HG03457 (cell line): ENCODE data around the gene TMEM178B.

Experiments
- ATAC-seq: cut with Tn5 transposase; IDR thresholded peaks from one replicate; pipeline ENCODE4 v1.9.1; 2021; ENCODE audit warnings: moderate number of reproducible peaks; ENCODE audit not compliant: unreplicated experiment

Gene TMEM178B

DNA sequence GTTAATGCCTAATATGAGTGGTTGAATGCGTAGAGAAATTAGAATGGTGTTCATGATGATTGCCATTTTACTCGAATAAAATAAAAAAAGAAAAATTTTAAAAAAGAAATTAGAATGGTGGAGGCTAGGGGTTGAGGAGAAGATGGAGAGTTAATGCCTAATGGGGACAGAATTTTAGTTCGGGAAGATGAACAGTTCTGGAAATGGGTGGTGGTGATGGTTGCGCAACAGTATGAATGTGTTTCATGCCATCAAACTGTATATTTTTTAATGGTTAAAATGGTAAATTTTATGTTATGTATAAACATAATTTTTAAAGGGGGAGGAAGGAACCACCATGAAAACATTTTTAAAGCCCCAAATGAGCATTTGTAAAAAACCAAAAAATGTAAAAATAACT, 337.3 kb downstream of the TMEM178B start:
- ATAC-seq: no peak

GRCh38 chr7:141415999-141416398, 342.1 kb downstream of the TMEM178B start:
- ATAC-seq: no peak

GRCh38 chr7:141416650-141417270, 342.9 kb downstream of the TMEM178B start:
- ATAC-seq: no peak

- ATAC-seq: no peak
These were observed 343.6 kb downstream of the TMEM178B start for GRCh38 chr7:141417506-141417905.

DNA sequence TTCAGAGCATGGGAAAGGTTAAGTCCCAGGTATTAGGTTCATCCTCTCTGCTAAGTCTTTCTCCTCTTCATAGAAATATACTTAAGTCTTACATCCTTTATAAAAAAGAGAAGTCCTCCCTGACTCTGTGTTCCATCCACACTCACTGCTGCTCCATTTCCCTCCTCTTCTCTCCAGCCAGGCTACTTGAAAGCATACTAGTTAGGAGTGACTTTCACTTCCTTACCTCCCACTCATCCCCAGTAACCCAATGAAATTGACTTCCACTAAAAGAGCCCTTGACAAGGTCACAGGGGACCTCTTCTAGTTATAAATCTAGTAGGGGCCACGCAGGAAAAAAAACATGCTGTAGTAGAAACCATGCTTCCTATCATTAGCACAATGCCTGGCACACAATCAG, 344.2 kb downstream of the TMEM178B start:
- ATAC-seq: no peak

GRCh38 chr7:141421306-141421705, 347.4 kb downstream of the TMEM178B start:
- no peak for ATAC-seq

DNA sequence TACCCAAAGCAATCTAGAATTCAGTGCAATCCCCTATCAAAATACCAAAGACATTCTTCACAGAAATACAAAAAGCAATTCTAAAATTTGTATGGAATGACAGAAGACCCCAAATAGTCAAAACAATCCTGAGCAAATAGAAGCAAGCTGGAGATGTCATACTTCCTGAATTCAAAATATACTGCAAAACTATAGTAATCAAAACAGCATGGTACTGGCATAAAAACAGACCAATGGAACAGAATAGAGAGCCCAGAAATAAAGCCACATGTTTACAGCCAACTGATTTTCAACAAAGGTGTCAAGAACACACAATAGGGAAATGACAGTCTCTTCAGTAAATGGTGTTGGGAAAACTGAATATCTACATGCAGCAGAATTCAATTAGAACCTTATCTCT, 353.3 kb downstream of the TMEM178B start:
- ATAC-seq: no peak

DNA sequence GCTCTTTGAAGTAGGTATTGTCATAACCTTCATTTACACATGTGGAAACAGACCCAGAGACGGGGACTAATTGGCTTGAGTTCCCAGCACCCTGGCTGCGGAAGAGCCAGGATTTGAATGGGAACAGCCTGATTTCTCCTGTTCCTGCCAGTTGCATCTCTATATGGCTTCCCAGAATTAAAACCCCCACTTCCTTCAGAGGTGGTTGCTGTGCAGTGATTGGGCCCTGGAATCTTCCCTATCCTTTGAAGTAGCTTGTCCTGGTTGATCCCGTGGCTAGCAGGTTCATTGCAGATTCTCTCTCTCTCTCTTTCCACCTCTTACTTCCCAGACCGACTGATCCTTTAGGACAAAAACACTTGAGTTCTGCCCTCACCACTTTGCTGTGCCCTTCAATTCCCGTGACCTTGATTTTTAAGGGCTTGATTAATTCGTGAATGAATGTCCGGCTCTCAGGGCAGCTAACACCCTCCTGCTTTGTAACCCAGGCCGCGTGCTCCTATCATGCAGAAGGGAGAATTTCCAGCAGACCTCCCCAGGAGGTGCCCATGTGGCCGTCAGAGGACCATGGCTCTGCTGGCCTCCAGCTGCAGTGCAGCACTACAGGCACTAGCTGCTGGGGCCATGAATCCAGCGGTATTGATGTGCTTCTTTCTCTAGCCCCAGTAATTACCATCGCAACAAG, 356.7 kb downstream of the TMEM178B start:
- no peak for ATAC-seq

DNA sequence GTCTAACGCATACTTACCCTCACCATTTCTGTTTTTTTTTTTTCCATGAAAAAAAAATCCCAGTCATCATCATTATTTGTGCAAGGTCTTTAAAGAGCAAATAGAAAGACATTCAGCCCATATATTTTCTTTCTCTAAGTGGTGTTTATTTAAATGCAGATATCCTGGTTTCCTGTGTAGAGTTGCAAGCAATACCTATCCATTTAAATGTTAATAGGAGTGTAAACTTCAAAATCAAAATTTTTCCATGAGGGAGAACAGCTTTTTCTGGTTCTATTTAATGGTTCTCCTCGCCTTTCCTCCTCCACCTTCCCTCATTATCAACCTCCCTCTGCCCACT, 357.2 kb downstream of the TMEM178B start:
- no peak for ATAC-seq

DNA sequence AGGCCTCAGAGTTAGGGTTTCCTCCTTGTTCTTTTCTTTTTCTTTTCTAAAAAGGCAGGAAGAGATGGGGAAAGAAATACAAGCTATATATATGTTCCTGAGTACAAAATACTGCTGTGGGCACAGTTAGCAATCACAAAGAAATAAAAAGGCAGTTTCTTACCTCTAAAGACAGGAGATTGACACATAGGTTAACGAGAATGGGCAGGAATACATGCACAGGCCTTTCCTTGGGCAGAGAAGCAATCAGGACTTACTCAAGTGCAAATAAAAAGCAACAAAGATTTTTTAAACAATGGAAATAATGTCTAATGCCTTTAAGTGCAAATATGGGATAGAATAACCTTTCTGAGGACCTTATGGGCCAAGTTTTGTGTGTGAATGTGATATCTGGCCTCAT, 357.8 kb downstream of the TMEM178B start:
- ATAC-seq: no peak

- no peak for ATAC-seq
These were observed 359.8 kb downstream of the TMEM178B start for GRCh38 chr7:141433698-141434097.

- no peak for ATAC-seq
These were observed 362.3 kb downstream of the TMEM178B start for GRCh38 chr7:141436139-141436538.

GRCh38 chr7:141436575-141437075, 362.8 kb downstream of the TMEM178B start:
- no peak for ATAC-seq

GRCh38 chr7:141439164-141439563, 365.3 kb downstream of the TMEM178B start:
- no peak for ATAC-seq

GRCh38 chr7:141439776-141440175, 365.9 kb downstream of the TMEM178B start:
- no peak for ATAC-seq

GRCh38 chr7:141441837-141442627, 368.2 kb downstream of the TMEM178B start:
- ATAC-seq: no peak

- ATAC-seq: no peak
These were observed 368.9 kb downstream of the TMEM178B start for GRCh38 chr7:141442781-141443180.

- no peak for ATAC-seq
These were observed 371.1 kb downstream of the TMEM178B start for GRCh38 chr7:141444961-141445360.

- no peak for ATAC-seq
These were observed 377.4 kb downstream of the TMEM178B start for GRCh38 chr7:141451232-141451631.

DNA sequence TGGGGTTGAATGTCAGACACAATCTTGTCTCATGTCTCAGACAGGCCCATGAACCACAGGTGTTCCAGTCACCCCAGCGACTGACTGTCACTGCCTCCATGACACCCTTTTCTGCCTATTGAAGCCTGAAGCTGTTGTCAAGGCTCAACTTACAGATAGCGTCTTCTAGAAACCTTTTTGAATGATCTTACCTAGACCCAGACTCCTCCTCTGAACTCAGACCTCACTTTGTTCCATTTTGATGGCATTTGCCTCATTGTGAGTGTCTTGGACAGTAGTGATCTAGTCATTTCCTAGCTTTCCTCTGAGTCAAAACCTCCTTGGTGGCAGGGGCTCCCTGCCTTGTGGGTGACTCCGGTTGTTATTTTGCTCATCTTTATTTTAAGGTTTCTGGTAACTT, 379.0 kb downstream of the TMEM178B start:
- ATAC-seq: no peak

DNA sequence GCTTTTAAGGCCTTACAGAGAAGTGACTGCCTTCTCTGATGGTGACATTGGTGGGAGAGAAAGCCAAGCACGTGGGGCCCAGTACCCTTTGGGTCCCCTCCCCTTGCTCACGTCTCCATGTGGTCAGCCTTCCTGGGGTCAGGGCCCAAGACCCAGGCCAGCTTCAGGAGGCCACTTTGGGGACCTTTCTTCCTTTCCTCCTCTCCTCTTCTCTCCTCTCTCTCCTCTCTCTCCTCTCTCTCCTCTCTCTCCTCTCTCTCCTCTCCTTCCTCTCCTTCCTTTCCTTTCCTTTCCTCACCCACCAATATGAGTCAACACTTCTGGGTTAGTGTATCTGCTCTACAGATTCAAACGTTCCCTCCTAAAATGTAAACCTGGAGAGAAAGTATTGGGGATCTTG, 380.5 kb downstream of the TMEM178B start:
- ATAC-seq: no peak

GRCh38 chr7:141455723-141456122, 381.9 kb downstream of the TMEM178B start:
- ATAC-seq: no peak
